Activated T-cell treated with anti-CD3 and anti-CD28 coated beads, Interleukin-2, amount 50 U/mL, for 24 hours (primary cell): ENCODE measurements around the gene SH3RF3.
A peak's percentile ranks its signal among the peaks of the same experiment; 100 is the strongest.

Source experiments
- DNase-seq: peaks from one replicate; pipeline ENCODE4 v3.0.0-alpha.2; 2020
- H3K27ac Mint-ChIP-seq: 2 replicates; pipeline ENCODE4 v1.8.0; 2020; ENCODE audit warnings: mild to moderate bottlenecking, mixed read lengths
- H3K27me3 Mint-ChIP-seq: 2 replicates; pipeline ENCODE4 v1.8.0; 2020; ENCODE audit warnings: mixed read lengths
- H3K36me3 Mint-ChIP-seq: 2 replicates; pipeline ENCODE4 v1.8.0; 2020; ENCODE audit warnings: low read depth, mixed read lengths
- H3K4me1 Mint-ChIP-seq: 2 replicates; pipeline ENCODE4 v1.8.0; 2020; ENCODE audit warnings: low read depth, mixed read lengths
- H3K4me3 Mint-ChIP-seq: 2 replicates; pipeline ENCODE4 v1.8.0; 2020; ENCODE audit warnings: mild to moderate bottlenecking, moderate library complexity, mixed read lengths
- H3K9me3 Mint-ChIP-seq: 2 replicates; pipeline ENCODE4 v1.8.0; 2020; ENCODE audit warnings: mixed read lengths

The SH3RF3 gene

DNA sequence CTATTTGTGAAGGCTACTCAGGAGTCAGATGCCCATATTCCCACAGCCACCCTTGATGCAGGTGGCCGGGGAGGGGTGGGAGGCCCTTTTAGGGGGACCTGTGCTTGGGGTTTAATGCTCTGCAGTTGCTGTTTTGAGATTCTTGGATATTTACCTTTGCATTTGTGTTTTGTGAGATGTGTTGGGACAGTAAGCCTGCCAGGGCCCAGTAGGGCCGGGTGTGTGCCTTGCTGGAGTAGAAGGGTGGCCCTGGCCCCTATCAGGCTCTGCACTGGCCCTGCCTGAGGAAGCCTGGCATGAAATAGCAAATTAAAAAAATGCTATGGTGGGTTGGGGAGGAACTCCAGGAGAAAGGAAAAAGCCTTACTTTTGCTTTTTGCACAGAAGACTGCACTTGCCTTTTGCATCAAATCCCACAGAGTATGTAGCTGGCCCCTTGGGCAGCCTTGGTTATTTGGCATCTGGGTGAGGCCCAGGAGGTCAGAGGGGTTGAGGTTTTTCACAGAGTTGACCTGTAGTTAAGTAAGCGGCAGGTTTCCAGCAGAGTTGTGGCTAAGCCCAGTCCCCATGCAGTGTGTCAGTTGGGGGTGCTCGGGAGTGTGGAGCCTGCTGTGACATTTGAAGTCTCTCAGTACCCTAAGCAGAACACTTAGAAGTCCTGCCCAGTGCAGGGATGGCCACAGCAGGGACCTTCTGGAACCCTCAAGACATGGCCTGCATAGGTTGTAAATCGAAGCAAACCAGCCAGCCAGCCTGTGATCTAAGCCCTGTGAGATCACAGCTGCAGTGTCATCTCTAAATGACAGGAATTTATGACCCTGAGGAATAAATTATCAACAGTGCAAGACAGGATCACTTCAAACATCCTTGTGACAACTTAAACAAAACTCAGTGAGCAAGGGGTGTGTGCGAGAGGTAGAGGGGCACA lies 68.8 kb downstream of the SH3RF3 start:
- H3K9me3 Mint-ChIP-seq, result no peaks in the 10 kb centered on the region
- peak; percentile 27 for DNase-seq
- H3K36me3 Mint-ChIP-seq, result no peaks in the 10 kb centered on the region
- no peaks in the 10 kb centered on the region for H3K4me1 Mint-ChIP-seq
- no peak overlapping the region for H3K27ac Mint-ChIP-seq
- H3K4me3 Mint-ChIP-seq, result no peak overlapping the region
- H3K27me3 Mint-ChIP-seq, result peaks cover 3% of the 10 kb centered on the region

DNA sequence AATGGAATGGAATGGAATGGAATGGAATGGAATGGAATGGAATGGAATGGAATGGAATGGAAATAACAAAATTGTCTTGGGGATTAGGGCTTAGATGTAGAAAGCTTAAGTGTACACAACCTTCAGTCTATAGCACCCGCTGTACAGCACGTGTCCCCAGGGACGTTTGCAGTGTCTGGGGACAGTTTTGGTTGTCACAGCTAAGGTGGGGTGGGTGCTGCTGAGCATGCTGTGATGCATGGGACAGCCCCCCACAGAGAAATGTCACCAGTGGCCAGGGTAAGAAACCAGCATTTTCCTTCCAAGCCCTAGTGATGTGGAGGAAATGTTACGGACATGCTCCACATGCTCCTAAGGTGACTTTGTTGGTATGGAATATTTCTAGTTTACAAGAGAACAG lies 70.8 kb downstream of the SH3RF3 start:
- H3K36me3 Mint-ChIP-seq, result no peaks in the 10 kb centered on the region
- no peaks in the 10 kb centered on the region for H3K4me1 Mint-ChIP-seq
- no peak overlapping the region for H3K27ac Mint-ChIP-seq
- H3K27me3 Mint-ChIP-seq, result no peaks in the 10 kb centered on the region
- H3K4me3 Mint-ChIP-seq, result no peak overlapping the region
- DNase-seq, result no peak
- H3K9me3 Mint-ChIP-seq, result no peaks in the 10 kb centered on the region

DNA sequence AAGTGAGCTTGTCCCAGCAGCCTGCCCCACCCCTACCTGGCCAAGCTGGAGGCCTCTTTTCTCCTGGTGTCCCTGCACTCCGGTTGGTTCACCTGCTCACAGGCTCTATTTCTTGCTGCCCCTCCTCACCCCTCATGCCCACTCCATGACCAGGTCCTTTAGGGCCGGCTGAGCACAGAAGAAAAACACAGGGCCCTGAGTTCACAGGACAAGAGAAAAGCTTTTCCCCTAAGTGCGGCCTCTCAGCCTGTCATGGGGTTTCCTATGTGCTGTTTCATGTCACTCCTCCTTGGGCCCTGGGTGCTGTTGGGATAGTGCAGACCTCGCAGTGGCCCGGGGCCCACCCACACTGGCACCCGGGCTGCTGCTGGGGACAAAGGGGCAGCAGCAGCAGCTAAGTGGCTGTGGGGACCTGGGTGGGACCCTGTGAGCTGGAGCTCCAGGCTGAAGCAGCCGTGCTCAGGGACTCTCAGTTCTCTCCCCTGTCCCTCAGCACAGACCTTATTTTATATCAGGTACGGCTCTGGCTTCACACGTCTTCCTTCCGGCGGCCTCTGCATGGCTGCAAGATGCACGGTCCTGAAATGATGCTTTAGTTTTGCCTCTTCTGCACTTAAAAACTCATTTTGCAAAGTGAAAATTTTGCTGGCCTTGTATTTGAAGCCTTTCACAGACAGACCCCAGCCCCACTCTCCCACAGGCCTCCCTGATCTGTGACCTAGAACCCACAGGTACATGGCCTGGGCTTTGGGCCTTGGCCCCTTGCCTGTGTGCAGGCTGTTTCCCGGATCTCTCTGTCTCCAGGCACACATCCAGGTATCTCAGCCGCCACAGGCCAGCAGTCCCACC lies 71.8 kb downstream of the SH3RF3 start:
- Mint-ChIP-seq H3K4me1 (no peaks in the 10 kb centered on the region), H3K27ac (no peak overlapping the region), H3K4me3 (no peak overlapping the region), H3K36me3 (no peaks in the 10 kb centered on the region), H3K27me3 (no peaks in the 10 kb centered on the region), H3K9me3 (no peaks in the 10 kb centered on the region)
- no peak for DNase-seq

DNA sequence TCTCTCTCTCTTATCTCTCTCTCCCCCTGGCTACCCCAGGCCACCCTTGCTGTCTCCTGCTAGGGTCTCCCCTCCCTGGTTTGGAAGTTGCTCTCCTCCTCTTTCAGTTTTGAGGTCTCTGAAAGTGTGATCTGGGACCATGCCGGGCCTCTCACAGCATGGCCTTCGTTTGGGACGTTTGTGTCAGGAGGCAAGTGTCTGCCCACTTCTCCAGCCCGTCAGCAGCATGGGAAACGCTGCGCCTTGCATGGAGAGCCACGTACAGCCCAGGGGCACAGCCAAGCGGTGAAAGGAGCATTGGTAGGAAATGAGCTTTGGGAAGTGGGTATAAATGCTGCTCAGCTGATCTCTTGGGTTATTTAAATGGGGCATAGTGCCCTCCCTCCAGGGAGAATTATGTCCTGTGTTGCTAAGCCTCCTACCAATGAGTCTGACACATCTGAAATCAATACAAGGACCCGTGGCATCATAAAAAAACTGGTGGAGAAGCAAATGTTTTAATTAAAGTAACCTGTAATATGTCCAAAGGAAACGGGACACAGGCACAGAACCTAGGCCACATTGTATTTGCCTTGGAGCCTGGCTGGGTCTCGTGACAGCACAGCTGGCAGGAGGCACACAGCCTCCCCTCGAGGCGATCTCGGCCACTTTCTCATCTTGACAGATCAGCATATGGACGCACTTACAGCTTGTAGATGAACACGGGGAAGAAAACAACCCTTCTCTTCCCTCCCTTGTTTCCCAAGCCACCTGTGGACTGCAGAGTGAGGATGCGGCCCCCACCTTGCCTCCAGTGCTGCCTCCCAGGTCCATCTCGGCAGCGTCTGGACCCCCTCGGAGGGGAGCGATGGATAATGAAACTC lies 72.7 kb downstream of the SH3RF3 start:
- H3K36me3 Mint-ChIP-seq, result no peaks in the 10 kb centered on the region
- no peak for DNase-seq
- no peaks in the 10 kb centered on the region for H3K27me3 Mint-ChIP-seq
- no peaks in the 10 kb centered on the region for H3K9me3 Mint-ChIP-seq
- no peaks in the 10 kb centered on the region for H3K4me1 Mint-ChIP-seq
- H3K4me3 Mint-ChIP-seq, result no peak overlapping the region
- H3K27ac Mint-ChIP-seq, result no peak overlapping the region

DNA sequence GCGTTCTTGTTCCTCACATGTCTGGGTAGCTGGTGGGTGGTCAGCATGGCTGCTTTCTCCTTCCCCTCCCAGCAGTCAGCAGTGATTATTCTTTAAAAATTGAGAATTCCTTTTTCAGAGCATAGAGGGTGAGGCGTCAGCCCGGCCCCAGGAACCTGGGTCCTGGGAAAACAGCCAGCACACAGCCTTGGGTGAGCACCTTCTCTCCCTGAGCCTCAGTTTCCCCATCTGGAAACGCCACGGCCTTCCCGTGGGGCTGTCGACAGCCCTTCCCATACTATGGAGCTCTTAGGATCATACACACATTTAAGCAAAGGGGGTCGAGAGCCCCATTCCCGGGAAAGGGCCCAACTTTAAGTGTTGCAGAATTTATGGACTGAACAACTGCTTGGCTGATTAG lies 73.5 kb downstream of the SH3RF3 start:
- no peaks in the 10 kb centered on the region for H3K36me3 Mint-ChIP-seq
- H3K4me1 Mint-ChIP-seq, result peaks cover 5% of the 10 kb centered on the region
- H3K9me3 Mint-ChIP-seq, result no peaks in the 10 kb centered on the region
- H3K27me3 Mint-ChIP-seq, result no peaks in the 10 kb centered on the region
- no peak overlapping the region for H3K4me3 Mint-ChIP-seq
- no peak overlapping the region for H3K27ac Mint-ChIP-seq
- DNase-seq, result no peak

DNA sequence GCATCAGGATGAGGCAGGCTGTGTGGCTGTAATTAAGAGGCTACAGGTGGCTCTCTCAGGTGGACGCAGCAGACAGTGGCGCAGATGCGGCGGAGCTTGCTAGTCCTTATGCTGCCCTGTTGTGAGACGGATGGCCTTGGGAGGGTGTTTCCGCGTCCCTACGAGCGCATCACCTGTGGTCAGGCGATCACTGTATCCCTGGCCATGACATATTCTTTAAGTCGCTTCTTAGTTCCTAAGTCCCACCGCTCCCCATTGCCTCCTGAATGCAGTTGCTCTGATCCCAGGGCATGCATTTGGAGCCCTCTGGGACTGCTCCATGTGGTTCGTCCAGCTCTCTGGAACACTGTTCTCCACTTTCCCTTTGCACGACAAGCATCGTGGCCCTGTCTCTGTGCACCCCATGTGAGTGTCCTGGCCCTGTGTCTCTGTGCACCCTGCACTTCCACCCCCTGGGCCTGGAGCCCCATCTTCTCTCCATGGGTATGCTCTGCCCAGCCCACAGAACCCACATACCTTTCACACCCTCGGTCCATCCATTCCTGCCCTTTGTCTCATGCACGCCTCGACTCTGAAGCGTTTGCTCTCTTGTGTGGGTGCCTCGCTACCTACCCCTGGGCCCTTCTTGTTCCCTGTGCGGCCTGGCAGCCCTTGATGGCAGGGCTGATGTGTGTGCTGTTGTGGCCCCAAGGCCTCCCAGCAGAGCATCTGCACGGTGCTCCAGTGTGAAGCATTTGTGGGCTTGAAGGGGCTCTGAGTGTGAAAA lies 74.4 kb downstream of the SH3RF3 start:
- Mint-ChIP-seq H3K4me1 (peaks cover 5% of the 10 kb centered on the region), H3K36me3 (no peaks in the 10 kb centered on the region), H3K27ac (no peak overlapping the region), H3K9me3 (peaks cover 2% of the 10 kb centered on the region), H3K4me3 (no peak overlapping the region), H3K27me3 (peaks cover 3% of the 10 kb centered on the region)
- no peak for DNase-seq

DNA sequence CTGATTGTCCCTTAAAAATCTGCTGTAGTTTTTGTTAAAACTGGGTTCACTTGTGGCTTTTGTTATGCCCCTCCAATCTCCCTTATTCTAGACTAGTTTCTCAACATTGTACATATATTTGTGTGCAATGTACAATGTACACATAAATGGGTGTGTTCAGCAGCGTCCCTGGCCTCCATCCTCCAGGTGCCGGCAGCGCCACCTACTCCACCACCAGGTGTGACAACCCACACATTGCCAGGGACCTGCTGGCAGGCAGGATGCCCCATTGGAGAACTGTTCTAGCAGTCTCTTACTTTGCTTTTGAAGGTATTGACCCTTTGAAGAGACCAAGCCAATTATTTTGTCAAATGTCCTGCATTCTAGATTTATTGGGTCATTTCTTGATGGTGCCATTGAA lies 75.4 kb downstream of the SH3RF3 start:
- Mint-ChIP-seq H3K36me3 (no peaks in the 10 kb centered on the region), H3K4me1 (peaks cover 5% of the 10 kb centered on the region), H3K9me3 (peaks cover 6% of the 10 kb centered on the region), H3K4me3 (no peak overlapping the region), H3K27me3 (peaks cover 13% of the 10 kb centered on the region), H3K27ac (no peak overlapping the region)
- DNase-seq, result no peak

DNA sequence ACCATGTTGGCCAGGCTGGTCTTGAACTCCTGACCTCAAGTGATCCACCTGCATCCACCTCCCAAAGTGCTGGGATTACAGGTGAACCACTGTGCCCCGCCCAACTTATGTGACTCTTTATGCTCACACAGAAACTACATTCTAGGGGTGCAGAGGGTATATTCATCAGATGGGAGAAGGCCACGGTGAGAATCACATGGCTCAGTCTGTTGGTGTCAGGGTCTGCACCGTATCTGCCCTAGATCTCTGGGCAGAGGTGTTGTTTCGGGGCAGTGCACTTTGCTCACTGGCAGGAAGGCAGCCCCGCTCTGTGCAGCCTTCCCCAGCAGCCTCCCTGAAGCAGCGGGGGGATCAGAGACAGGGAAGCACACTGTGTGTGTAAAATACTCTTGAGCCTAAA lies 76.4 kb downstream of the SH3RF3 start:
- Mint-ChIP-seq H3K27me3 (peaks cover 22% of the 10 kb centered on the region), H3K9me3 (peaks cover 6% of the 10 kb centered on the region), H3K4me3 (no peak overlapping the region), H3K27ac (no peak overlapping the region), H3K36me3 (no peaks in the 10 kb centered on the region), H3K4me1 (peaks cover 13% of the 10 kb centered on the region)
- DNase-seq, result no peak

DNA sequence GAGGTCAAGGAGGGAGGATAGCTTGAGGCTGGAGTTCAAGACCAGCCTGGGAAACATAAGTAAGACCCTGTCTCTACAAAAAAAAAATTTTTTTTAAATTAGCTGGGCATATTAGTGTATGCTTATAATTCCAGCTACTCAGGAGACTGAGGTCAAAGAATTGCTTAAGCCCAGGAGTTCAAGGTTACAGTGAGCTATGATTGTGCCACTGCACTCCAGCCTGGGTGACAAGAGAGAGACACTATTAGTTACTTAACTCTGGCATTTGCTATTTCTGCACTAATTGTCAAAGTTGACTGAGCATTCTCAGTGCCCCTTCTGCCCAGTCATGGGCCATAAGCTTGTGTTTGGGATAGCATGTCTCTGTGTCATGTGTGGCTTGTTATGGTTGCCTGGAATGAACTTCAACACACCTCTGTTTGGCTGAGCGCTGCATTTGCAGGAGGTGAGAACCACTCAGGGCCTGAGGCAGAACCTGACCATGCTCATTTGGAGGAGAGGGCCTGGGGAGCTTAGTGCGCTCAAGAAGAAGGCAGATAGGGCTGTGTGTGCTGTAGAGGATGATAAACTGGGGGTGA lies 77.7 kb downstream of the SH3RF3 start:
- Mint-ChIP-seq H3K27ac (no peak overlapping the region), H3K27me3 (peaks cover 33% of the 10 kb centered on the region), H3K4me3 (no peak overlapping the region), H3K9me3 (peaks cover 6% of the 10 kb centered on the region), H3K36me3 (no peaks in the 10 kb centered on the region), H3K4me1 (peaks cover 23% of the 10 kb centered on the region)
- DNase-seq, result no peak

DNA sequence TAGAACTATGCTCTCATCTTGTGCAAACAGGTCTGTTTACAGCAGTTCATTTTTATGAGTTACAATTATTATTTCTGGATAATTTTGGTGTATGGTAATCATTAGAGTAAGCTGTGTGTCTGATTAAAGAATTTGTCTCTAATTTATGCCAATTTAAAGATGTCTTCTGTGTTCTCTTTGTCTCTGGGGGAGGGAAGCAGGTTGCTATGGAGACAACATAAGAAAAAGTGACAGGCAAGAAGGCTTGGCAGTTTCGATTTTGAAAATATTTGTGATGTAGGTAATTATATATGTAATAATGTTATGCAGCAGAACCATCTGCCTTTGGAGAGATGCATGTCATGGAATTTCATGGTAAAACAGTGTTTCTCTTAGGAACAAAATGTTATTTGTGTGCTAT lies 78.2 kb downstream of the SH3RF3 start:
- H3K27me3 Mint-ChIP-seq, result peaks cover 38% of the 10 kb centered on the region

DNA sequence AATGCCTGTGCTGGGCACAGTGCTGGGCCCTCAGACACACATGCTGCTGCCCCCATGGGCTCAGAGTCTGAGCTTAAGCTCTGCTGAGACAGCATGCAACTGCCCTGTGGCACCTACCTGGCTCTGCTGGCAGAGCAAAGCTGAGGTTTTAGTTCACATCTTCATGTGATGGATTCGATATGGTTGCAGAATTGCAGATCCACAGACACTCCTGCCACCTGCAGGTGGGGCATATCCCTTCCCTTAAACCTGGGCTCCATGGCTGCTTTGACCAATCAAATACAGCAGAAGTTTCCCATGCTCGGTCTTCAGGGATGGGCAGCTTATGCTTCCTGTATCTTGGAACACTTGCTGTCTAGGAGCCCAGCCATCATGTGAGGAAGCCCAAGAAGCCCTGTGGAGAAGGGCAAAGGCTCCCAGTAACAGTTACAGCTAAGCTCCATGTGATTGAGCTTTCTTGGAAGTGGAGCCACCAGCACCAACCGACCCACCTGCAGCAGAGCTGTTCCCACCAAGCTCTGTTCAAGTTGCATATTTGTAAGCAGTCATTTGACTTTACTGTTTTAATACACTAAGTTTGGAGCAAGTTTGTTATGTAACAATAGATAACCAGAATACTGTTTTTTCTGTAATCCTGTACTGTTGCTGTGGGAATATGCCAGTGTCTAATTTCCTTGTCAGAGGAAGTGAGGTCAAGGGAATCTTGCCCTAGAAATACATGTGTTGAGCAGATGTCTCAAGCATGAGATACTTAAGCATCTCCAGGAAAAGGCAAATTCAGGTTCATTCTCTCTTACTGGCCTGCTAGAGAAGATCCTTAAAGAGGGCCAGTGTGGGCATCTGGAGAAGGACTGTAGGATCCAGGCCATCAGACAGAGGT lies 79.3 kb downstream of the SH3RF3 start:
- no peaks in the 10 kb centered on the region for H3K36me3 Mint-ChIP-seq
- H3K27ac Mint-ChIP-seq, result no peak overlapping the region
- peaks cover 38% of the 10 kb centered on the region for H3K4me1 Mint-ChIP-seq
- no peak overlapping the region for H3K4me3 Mint-ChIP-seq
- peaks cover 49% of the 10 kb centered on the region for H3K27me3 Mint-ChIP-seq
- H3K9me3 Mint-ChIP-seq, result peaks cover 6% of the 10 kb centered on the region
- DNase-seq, result no peak

More for the DNA sequence above, 78.2 kb downstream of the SH3RF3 start:
- Mint-ChIP-seq H3K4me1 (peaks cover 26% of the 10 kb centered on the region), H3K4me3 (no peak overlapping the region), H3K27ac (no peak overlapping the region), H3K36me3 (no peaks in the 10 kb centered on the region), H3K9me3 (peaks cover 6% of the 10 kb centered on the region)
- no peak for DNase-seq

DNA sequence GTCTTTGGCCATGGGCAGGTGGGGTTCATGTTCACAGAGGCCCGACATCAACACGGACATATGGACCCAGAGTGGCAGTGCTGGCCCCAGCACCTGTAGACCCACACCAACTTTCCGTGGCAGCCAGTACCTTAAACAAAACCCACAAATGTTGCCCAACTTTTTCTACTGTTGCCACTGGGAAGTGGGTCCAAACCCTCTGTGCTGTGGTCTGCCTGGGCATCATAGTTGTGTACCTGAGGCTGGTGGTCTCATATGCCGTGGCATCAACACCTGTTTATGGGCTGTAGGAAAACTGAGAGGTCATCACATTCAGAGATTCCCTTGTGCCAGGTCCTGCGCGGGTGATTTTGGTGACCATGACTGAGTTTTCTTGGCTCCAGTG lies 79.9 kb downstream of the SH3RF3 start:
- peaks cover 44% of the 10 kb centered on the region for H3K4me1 Mint-ChIP-seq
- no peak overlapping the region for H3K4me3 Mint-ChIP-seq
- peaks cover 55% of the 10 kb centered on the region for H3K27me3 Mint-ChIP-seq
- DNase-seq, result no peak
- no peak overlapping the region for H3K27ac Mint-ChIP-seq
- H3K36me3 Mint-ChIP-seq, result no peaks in the 10 kb centered on the region
- peaks cover 6% of the 10 kb centered on the region for H3K9me3 Mint-ChIP-seq

DNA sequence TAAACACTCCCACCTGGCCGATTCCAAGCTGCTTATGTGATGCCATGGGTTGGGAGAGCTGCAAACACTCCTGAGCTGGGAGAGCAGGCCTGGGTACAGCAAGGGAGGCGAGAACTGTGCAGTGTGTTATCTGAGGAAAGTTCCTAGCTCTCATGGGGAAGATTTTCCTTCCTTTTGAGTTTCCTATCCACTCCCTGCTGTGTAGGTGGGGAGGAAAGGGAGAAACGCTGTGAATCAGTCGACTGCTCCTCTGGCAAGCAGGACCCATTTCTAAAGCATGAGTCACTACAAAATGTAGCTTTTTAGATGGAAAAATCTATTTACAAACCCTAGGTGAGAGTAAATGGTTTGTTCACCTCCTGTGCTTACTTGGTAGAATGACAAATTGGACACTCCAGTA lies 80.4 kb downstream of the SH3RF3 start:
- DNase-seq, result no peak
- Mint-ChIP-seq H3K27me3 (peaks cover 60% of the 10 kb centered on the region), H3K27ac (no peak overlapping the region), H3K4me1 (peaks cover 49% of the 10 kb centered on the region), H3K36me3 (no peaks in the 10 kb centered on the region), H3K4me3 (no peak overlapping the region), H3K9me3 (peaks cover 6% of the 10 kb centered on the region)
